Neural cell (in vitro differentiated cells): ENCODE measurements around the gene CENPX.

Experiments used
- EP300 ChIP-seq: fragments of 450-650 bp; conservative IDR thresholded peaks from 2 replicates; pipeline ENCODE4 v1.6.1; 2014; ENCODE audit warnings: antibody characterized with exemption, mild to moderate bottlenecking, moderate library complexity; ENCODE audit not compliant: poor library complexity, severe bottlenecking
- EZH2 ChIP-seq: fragments of 200-600, 300-800 bp; shearing (Covaris generic), sonication (generic); IDR thresholded peaks from 2 replicates; pipeline ENCODE4 v1.6.1; 2014; ENCODE audit warnings: antibody characterized with exemption, low read length, borderline replicate concordance, mild to moderate bottlenecking; ENCODE audit not compliant: insufficient read depth, poor library complexity, severe bottlenecking
- POLR2AphosphoS5 ChIP-seq: IDR thresholded peaks from 2 replicates; pipeline ENCODE4 v1.6.1; 2012
- RAD21 ChIP-seq: fragments of 450-650 bp; conservative IDR thresholded peaks from 2 replicates; pipeline ENCODE4 v1.6.1; 2014; ENCODE audit warnings: antibody characterized with exemption, mild to moderate bottlenecking, moderate library complexity
- SMC3 ChIP-seq: fragments of 450-650 bp; conservative IDR thresholded peaks from 2 replicates; pipeline ENCODE4 v1.6.1; 2014; ENCODE audit warnings: antibody characterized with exemption, mild to moderate bottlenecking, moderate library complexity; ENCODE audit not compliant: poor library complexity
- TAF1 ChIP-seq: IDR thresholded peaks from 2 replicates; pipeline ENCODE4 v1.6.1; 2012; ENCODE audit warnings: low read depth
- TF ChIP-seq, protein P1 (sequence below): fragments of 450-650 bp; IDR thresholded peaks from 2 replicates; pipeline ENCODE4 v1.5.1; 2014; ENCODE audit warnings: antibody characterized with exemption, mild to moderate bottlenecking, moderate library complexity; ENCODE audit not compliant: poor library complexity, severe bottlenecking
- TF ChIP-seq, protein P2 (sequence below): IDR thresholded peaks from 2 replicates; pipeline ENCODE4 v1.6.1; 2012; ENCODE audit warnings: borderline replicate concordance

DNA sequence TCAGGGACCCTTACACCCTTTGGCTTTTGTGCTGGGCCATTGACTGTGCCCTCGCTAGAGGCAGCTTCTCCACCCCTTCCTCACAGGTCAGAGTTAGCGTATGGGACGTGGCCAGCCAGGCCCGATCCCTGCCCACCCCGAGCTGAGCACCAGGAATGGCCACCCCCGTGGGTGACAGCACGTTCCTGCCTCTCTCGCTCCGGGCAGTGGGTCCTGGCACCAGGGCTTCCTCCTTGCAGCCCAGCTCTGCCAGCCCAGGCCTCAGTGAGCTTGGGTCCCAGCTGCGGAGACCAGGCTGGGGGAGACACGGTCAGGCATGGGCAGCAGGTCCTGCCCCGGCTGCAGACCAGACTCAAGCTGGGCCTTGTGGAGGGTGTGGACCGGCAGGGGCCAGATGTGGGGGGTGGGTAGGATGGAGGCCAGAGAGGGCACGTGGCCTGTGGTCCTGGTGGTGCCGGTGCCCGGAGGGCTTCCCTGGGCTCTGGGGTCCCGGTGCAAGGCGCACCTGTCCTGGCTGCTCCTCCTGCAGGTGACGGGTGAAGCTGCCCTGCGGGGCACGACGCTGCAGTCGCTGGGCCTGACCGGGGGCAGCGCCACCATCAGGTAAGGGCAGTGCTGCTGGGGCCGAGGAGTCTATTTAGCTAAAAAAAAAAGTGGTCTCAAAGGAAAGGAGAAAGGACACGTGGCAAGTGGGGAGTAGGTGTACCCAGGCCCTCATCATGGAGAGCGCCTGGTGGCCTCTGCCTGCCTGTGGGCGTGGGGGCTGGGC, 27.0 kb downstream of the CENPX start:
- TF ChIP-seq, protein P1, sequence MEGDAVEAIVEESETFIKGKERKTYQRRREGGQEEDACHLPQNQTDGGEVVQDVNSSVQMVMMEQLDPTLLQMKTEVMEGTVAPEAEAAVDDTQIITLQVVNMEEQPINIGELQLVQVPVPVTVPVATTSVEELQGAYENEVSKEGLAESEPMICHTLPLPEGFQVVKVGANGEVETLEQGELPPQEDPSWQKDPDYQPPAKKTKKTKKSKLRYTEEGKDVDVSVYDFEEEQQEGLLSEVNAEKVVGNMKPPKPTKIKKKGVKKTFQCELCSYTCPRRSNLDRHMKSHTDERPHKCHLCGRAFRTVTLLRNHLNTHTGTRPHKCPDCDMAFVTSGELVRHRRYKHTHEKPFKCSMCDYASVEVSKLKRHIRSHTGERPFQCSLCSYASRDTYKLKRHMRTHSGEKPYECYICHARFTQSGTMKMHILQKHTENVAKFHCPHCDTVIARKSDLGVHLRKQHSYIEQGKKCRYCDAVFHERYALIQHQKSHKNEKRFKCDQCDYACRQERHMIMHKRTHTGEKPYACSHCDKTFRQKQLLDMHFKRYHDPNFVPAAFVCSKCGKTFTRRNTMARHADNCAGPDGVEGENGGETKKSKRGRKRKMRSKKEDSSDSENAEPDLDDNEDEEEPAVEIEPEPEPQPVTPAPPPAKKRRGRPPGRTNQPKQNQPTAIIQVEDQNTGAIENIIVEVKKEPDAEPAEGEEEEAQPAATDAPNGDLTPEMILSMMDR = no peak
- no peak for TF ChIP-seq EZH2
- TF ChIP-seq TAF1 = no peak
- no peak for TF ChIP-seq RAD21
- TF ChIP-seq POLR2AphosphoS5 = no peak
- TF ChIP-seq EP300 = no peak
- TF ChIP-seq, protein P2, sequence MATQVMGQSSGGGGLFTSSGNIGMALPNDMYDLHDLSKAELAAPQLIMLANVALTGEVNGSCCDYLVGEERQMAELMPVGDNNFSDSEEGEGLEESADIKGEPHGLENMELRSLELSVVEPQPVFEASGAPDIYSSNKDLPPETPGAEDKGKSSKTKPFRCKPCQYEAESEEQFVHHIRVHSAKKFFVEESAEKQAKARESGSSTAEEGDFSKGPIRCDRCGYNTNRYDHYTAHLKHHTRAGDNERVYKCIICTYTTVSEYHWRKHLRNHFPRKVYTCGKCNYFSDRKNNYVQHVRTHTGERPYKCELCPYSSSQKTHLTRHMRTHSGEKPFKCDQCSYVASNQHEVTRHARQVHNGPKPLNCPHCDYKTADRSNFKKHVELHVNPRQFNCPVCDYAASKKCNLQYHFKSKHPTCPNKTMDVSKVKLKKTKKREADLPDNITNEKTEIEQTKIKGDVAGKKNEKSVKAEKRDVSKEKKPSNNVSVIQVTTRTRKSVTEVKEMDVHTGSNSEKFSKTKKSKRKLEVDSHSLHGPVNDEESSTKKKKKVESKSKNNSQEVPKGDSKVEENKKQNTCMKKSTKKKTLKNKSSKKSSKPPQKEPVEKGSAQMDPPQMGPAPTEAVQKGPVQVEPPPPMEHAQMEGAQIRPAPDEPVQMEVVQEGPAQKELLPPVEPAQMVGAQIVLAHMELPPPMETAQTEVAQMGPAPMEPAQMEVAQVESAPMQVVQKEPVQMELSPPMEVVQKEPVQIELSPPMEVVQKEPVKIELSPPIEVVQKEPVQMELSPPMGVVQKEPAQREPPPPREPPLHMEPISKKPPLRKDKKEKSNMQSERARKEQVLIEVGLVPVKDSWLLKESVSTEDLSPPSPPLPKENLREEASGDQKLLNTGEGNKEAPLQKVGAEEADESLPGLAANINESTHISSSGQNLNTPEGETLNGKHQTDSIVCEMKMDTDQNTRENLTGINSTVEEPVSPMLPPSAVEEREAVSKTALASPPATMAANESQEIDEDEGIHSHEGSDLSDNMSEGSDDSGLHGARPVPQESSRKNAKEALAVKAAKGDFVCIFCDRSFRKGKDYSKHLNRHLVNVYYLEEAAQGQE = no peak
- TF ChIP-seq SMC3 = no peak
